ENCODE results near the gene PRR7. TPM values are rescaled to one million over a fixed set of nuclear protein-coding genes. Genes with fewer than 3 reads are reported as not detected.

PRR7 gene
- total and polyA plus RNA-seq, 2 of the 13 experiments (the other 11 are each of a cell fraction or from before 2014, with no cell fraction given), result 4.8 to 5.0 TPM

- TF ChIP-seq FOXO4 (CRISPR knock-in tag; conservative IDR thresholded peaks at IDR 0.05) (no peak), TBP (CRISPR knock-in tag; IDR thresholded peaks at IDR 0.05) (no peak), ZEB1 (IDR thresholded peaks at IDR 0.05; ENCODE audit: insufficient replicate concordance, low read depth) (no peak), ATRX (CRISPR knock-in tag; IDR thresholded peaks at IDR 0.05; ENCODE audit: borderline replicate concordance) (no peak), ZNF530 (CRISPR knock-in tag; IDR thresholded peaks at IDR 0.05; ENCODE audit: low read depth) (no peak), HNF4A (CRISPR knock-in tag; IDR thresholded peaks at IDR 0.05) (peak; percentile 95), ZNF83 (CRISPR knock-in tag; IDR thresholded peaks at IDR 0.05; ENCODE audit: borderline replicate concordance) (no peak), RFXANK (CRISPR knock-in tag; IDR thresholded peaks at IDR 0.05) (no peak), KAT8 (CRISPR knock-in tag; IDR thresholded peaks at IDR 0.05) (no peak), ZMYM3 (CRISPR knock-in tag; IDR thresholded peaks at IDR 0.05) (peak; percentile 69), MTA1 (CRISPR knock-in tag; IDR thresholded peaks at IDR 0.05; ENCODE audit: borderline replicate concordance) (peak; percentile 93), HMGA1 (CRISPR knock-in tag; conservative IDR thresholded peaks at IDR 0.05) (no peak), ZSCAN5A (CRISPR knock-in tag; IDR thresholded peaks at IDR 0.05; ENCODE audit: borderline replicate concordance) (no peak), ZFP36L1 (CRISPR knock-in tag; IDR thresholded peaks at IDR 0.05) (no peak), ISL2 (CRISPR knock-in tag; IDR thresholded peaks at IDR 0.05) (no peak), MAFK (conservative IDR thresholded peaks at IDR 0.05 in 1 of 2, IDR thresholded peaks at IDR 0.05 in 1 of 2; ENCODE audit: low read length in 2 of 2) (no peak), PBX2 (CRISPR knock-in tag; IDR thresholded peaks at IDR 0.05) (no peak), ZNF512 (CRISPR knock-in tag; IDR thresholded peaks at IDR 0.05) (no peak; the same call in 1 of the 2 replicates), SMC3 (IDR thresholded peaks at IDR 0.05; ENCODE audit: low read length) (no peak), POLR2A (IDR thresholded peaks at IDR 0.05; ENCODE audit: insufficient read depth in 1 of 2, low read depth in 2 of 2, low read length in 2 of 2) (0 out of 4 replicates have a peak, but pooled peaks of 1 of the 2 experiments have one; percentile 20), ZNF564 (CRISPR knock-in tag; IDR thresholded peaks at IDR 0.05) (no peak), NFE2L1 (CRISPR knock-in tag; IDR thresholded peaks at IDR 0.05; ENCODE audit: borderline replicate concordance) (no peak), MLLT10 (CRISPR knock-in tag; IDR thresholded peaks at IDR 0.05) (no peak), ZNF383 (CRISPR knock-in tag; IDR thresholded peaks at IDR 0.05; ENCODE audit: borderline replicate concordance) (no peak), ZNF460 (CRISPR knock-in tag; IDR thresholded peaks at IDR 0.05; ENCODE audit: borderline replicate concordance) (no peak)
These were observed 37.4 kb upstream of the PRR7 start, which contains the start of gene F12 (continued) for GRCh38 chr5:177409043-177409801.

Measured in HepG2 (cell line).